HepG2 (cell line): ENCODE data around the gene TNFRSF18. TPM values are rescaled to one million over a fixed set of nuclear protein-coding genes. Genes with fewer than 3 reads are reported as not detected.
A peak's percentile ranks its signal among the peaks of the same experiment; 100 is the strongest.

Experiments used
- ATAC-seq: fragments of 200-7000 bp; cut with Tn5 transposase; 3 replicates; pipeline ENCODE4 v1.9.1; 2020; ENCODE audit warnings: mild to moderate bottlenecking, moderate library complexity
- BruUV-seq: library from RNA; stranded (reverse); fragments of 400-500 nt; replicated peaks from 2 replicates; lab custom pipeline; 2021; lab: Mats Ljungman, UMichigan
- CTCF ChIA-PET: fragments of 300-600 bp; formaldehyde crosslinking; extraction: SDS; loops from one replicate; lab custom pipeline; 2021; ENCODE audit warnings: low total read pairs, inconsistent platforms, low intra/inter-chr PET ratio; lab: Yijun Ruan, JAX
- POLR2A ChIA-PET: fragments of 350-600 bp; sonication (Branson Sonifier 250); formaldehyde crosslinking; loops from one replicate; lab custom pipeline; 2020; ENCODE audit warnings: antibody characterized with exemption, inconsistent platforms; lab: Yijun Ruan, JAX
- DNase-seq: peaks from one replicate; pipeline ENCODE4 v3.0.0-alpha.2; 2015; ENCODE audit warnings: low spot score
- FAIRE-seq: peaks from 3 replicates; lab custom pipeline; 2011; peaks lifted over from hg19 to GRCh38; lab: Jason Lieb, UNC
- H2AFZ ChIP-seq: one replicate; pipeline ENCODE4 v1.6.1; 2011; ENCODE audit warnings: low read length, inconsistent platforms
- H3K27ac ChIP-seq: fragments of 300-600 bp; 3 replicates; pipeline ENCODE4 v1.8.0; 2011; ENCODE audit warnings: mixed run types, mild to moderate bottlenecking, mixed read lengths, low read length, inconsistent platforms; ENCODE audit not compliant: insufficient read depth; ENCODE audit errors: extremely low read length
- H3K27me3 ChIP-seq, 2 experiments: fragments of 200-600 bp in 1 of 2; 2 replicates in 1 of 2; 3 replicates in 1 of 2; pipeline versions ENCODE4 v1.6.0 to v1.8.0; 2011; ENCODE audit warnings: low read length in 2 of 2, mild to moderate bottlenecking in 2 of 2, moderate library complexity in 2 of 2, inconsistent platforms in 1 of 2; ENCODE audit not compliant: insufficient read depth in 2 of 2, control insufficient read depth in 1 of 2
- H3K36me3 ChIP-seq, 2 experiments: fragments of 200-600 bp in 1 of 2; replicated peaks in 1 of 2; 2 replicates in 1 of 2; 3 replicates in 1 of 2; pipeline versions ENCODE4 v1.5.1 to v1.8.0; 2011; ENCODE audit warnings: low read length in 2 of 2, inconsistent platforms in 1 of 2; ENCODE audit not compliant: insufficient read depth in 2 of 2, control insufficient read depth in 1 of 2
- H3K4me1 ChIP-seq: 2 replicates; pipeline ENCODE4 v1.5.1; 2012; ENCODE audit warnings: low read length, inconsistent platforms; ENCODE audit not compliant: insufficient read depth
- H3K4me2 ChIP-seq: 2 replicates; pipeline ENCODE4 v1.6.0; 2011; ENCODE audit warnings: low read depth, low read length, inconsistent platforms
- H3K4me3 ChIP-seq, 3 experiments: fragments of 200-600 bp in 1 of 3; sonication (generic), shearing (Covaris generic) in 1 of 3; replicated peaks in 1 of 3; 2 replicates each; pipeline ENCODE4 v1.5.1; 2011 to 2016; ENCODE audit warnings: low read length in 3 of 3, inconsistent platforms in 2 of 3, low read depth in 2 of 3, mild to moderate bottlenecking in 2 of 3, control low read depth in 1 of 3, mixed read lengths in 1 of 3; ENCODE audit not compliant: insufficient read depth in 1 of 3
- H3K79me2 ChIP-seq: one replicate; pipeline ENCODE4 v1.6.1; 2011; ENCODE audit warnings: low read length, inconsistent platforms; ENCODE audit not compliant: insufficient read depth
- H3K9ac ChIP-seq: 2 replicates; pipeline ENCODE4 v1.6.0; 2011; ENCODE audit warnings: mild to moderate bottlenecking, low read depth, low read length, inconsistent platforms; ENCODE audit not compliant: insufficient read depth
- H3K9me3 ChIP-seq: 2 replicates; pipeline ENCODE4 v1.5.1; 2012; ENCODE audit warnings: mild to moderate bottlenecking, low read length
- H4K20me1 ChIP-seq: 2 replicates; pipeline ENCODE4 v1.6.0; 2011; ENCODE audit warnings: inconsistent platforms, mild to moderate bottlenecking, low read length, moderate library complexity; ENCODE audit not compliant: insufficient read depth
- ARID4A ChIP-seq: sonication (generic); formaldehyde crosslinking; IDR thresholded peaks from 2 replicates; pipeline ENCODE4 v1.5.0; 2020; ENCODE audit warnings: mild to moderate bottlenecking, missing genetic modification reagents, borderline replicate concordance
- CBX1 ChIP-seq: IDR thresholded peaks from one replicate; pipeline ENCODE4 v1.6.1; 2016; ENCODE audit warnings: antibody characterized with exemption, low read depth
- EZH2 ChIP-seq: conservative IDR thresholded peaks from 2 replicates; pipeline ENCODE4 v1.6.1; 2012; ENCODE audit warnings: mild to moderate bottlenecking, low read depth, low read length, moderate library complexity
- GABPB1 ChIP-seq: IDR thresholded peaks from 2 replicates; pipeline ENCODE4 v1.6.1; 2016; ENCODE audit warnings: mild to moderate bottlenecking, missing genetic modification reagents, moderate library complexity, missing compliant biosample characterization
- SMAD3 ChIP-seq: sonication (generic); formaldehyde crosslinking; IDR thresholded peaks from 2 replicates; pipeline ENCODE4 v1.4.0; 2020; ENCODE audit warnings: missing genetic modification reagents
- ZNF543 ChIP-seq: sonication (generic); formaldehyde crosslinking; IDR thresholded peaks from 2 replicates; pipeline ENCODE4 v1.4.0; 2020; ENCODE audit warnings: mild to moderate bottlenecking, missing genetic modification reagents
- ZNF674 ChIP-seq: sonication (generic); formaldehyde crosslinking; IDR thresholded peaks from 2 replicates; pipeline ENCODE4 v1.5.0; 2020; ENCODE audit warnings: low read depth, mild to moderate bottlenecking, missing genetic modification reagents
- WGBS: methylation state at CpG from one replicate; pipeline ENCODE4 v1.1.6; 2017; ENCODE audit warnings: low lambda C conversion rate; 5-methylcytosine and 5-hydroxymethylcytosine counted together
- in situ Hi-C: cut with HindIII; loops from 2 replicates; pipeline ENCODE4 v1.10.0; 2017; ENCODE audit warnings: low pct_unique_long_range_greater_than_20kb; ENCODE audit not compliant: extremely low pct_ligation_motif_present
- intact Hi-C: fragments of 100-400 bp; cut with micrococcal nuclease; formaldehyde crosslinking; loops from one replicate; pipeline ENCODE4 v1.10.0; 2022; ENCODE audit not compliant: unreplicated experiment
- polyA plus RNA-seq, 8 experiments: library from polyadenylated mRNA; depleted of rRNA in 3 of 8; stranded (reverse) in 7 of 8; unstranded in 1 of 8; fragments of >200 nt; fragmentation: Illumina TruSeq in 4 of 8; extraction: Trizol in 4 of 8; gene quantifications; 2 replicates each; pipeline versions ENCODE4 v1.2.1 to v1.2.3, GENCODE V29; 2011 to 2016; ENCODE audit warnings: low read depth in 4 of 8, missing spikeins in 1 of 8, mixed read lengths in 1 of 8; ENCODE audit not compliant: insufficient read depth in 1 of 8
- total RNA-seq, 5 experiments: library from RNA; depleted of rRNA; stranded (reverse); fragments of >200 nt; fragmentation: Illumina TruSeq; extraction: Trizol; gene quantifications; 2 replicates each; pipeline ENCODE4 v1.2.3, GENCODE V29; 2016; ENCODE audit warnings: low read depth in 1 of 5

TNFRSF18 gene
- total and polyA plus RNA-seq, 2 of the 13 experiments (the other 11 are each of a cell fraction or from before 2014, with no cell fraction given) = not detected

- no peak for TF ChIP-seq ZNF674 (CRISPR knock-in tag)
- TF ChIP-seq ZNF543 (CRISPR knock-in tag) = no peak
- 0 out of 2 replicates have a peak, but pooled peaks have one; percentile 26 for TF ChIP-seq GABPB1 (CRISPR knock-in tag)
- TF ChIP-seq CBX1 = no peak
- peak; percentile 30; the same call in 1 of the 2 replicates for TF ChIP-seq ARID4A (CRISPR knock-in tag)
These were observed 32.5 kb downstream of the TNFRSF18 start, which contains the start of gene TTLL10 (continued) for GRCh38 chr1:1173793-1174415.

GRCh38 chr1:1173061-1173792 lies 33.2 kb downstream of the TNFRSF18 start:
- no peaks in the 10 kb centered on the region for H4K20me1 ChIP-seq
- H3K4me3 ChIP-seq = peak overlapping the region in 1 of 3 experiments; percentile 33; a peak in 1 of 6 replicates
- TF ChIP-seq EZH2 = peak; percentile 88; the same call in 1 of the 2 replicates
- TF ChIP-seq SMAD3 (CRISPR knock-in tag) = no peak
- CTCF ChIA-PET = no interaction called here
- no peaks in the 10 kb centered on the region for H3K79me2 ChIP-seq
- no peaks in the 10 kb centered on the region for H3K36me3 ChIP-seq
- DNase-seq = no peak
- no peak overlapping the region for H3K27ac ChIP-seq
- WGBS = 31% methylated on average over 12 of the region's 32 CpGs
- no peak for FAIRE-seq
- BruUV-seq = no TSS peak
- no peaks in the 10 kb centered on the region for H3K9me3 ChIP-seq
- no peak overlapping the region for H2AFZ ChIP-seq
- peaks cover 33 to 63% of the 10 kb centered on the region in 2 experiments for H3K27me3 ChIP-seq
- peak; percentile 3; the same call in 2 of the 3 replicates for ATAC-seq
- POLR2A ChIA-PET = no interaction called here
- H3K9ac ChIP-seq = no peak overlapping the region
- no peak overlapping the region for H3K4me2 ChIP-seq
- in situ Hi-C loops = no loop called here
- H3K4me1 ChIP-seq = peaks cover 28% of the 10 kb centered on the region
- intact Hi-C loops = loop anchor here (10.0 kb wide), 1 partner anchor 62 kb away; the partner anchor contains the start of genes B3GALT6 and SDF4
